ENCODE measurements around the gene NTHL1. TPM values are rescaled to one million over a fixed set of nuclear protein-coding genes. Genes with fewer than 3 reads are reported as not detected.
"Not testable (repeated sequence)": the region's sequence is repeated elsewhere in the genome, so short reads cannot be mapped to it uniquely, and the experiment has no call there.

NTHL1 gene
- polyA plus RNA-seq, 3 donors = 15.2 to 26.1 (median 19.9) TPM

- no peak for DNase-seq (ENCODE audit: extremely low read depth in 1 of 11, low read depth in 9 of 11, low spot score in 4 of 11)
Observed at GRCh38 chr16:2037647-2038381, 9.8 kb downstream of the NTHL1 start.

- no peak for DNase-seq (ENCODE audit: extremely low read depth in 1 of 11, low read depth in 9 of 11, low spot score in 4 of 11)
Observed at GRCh38 chr16:2037115-2037514, 10.5 kb downstream of the NTHL1 start.

DNA sequence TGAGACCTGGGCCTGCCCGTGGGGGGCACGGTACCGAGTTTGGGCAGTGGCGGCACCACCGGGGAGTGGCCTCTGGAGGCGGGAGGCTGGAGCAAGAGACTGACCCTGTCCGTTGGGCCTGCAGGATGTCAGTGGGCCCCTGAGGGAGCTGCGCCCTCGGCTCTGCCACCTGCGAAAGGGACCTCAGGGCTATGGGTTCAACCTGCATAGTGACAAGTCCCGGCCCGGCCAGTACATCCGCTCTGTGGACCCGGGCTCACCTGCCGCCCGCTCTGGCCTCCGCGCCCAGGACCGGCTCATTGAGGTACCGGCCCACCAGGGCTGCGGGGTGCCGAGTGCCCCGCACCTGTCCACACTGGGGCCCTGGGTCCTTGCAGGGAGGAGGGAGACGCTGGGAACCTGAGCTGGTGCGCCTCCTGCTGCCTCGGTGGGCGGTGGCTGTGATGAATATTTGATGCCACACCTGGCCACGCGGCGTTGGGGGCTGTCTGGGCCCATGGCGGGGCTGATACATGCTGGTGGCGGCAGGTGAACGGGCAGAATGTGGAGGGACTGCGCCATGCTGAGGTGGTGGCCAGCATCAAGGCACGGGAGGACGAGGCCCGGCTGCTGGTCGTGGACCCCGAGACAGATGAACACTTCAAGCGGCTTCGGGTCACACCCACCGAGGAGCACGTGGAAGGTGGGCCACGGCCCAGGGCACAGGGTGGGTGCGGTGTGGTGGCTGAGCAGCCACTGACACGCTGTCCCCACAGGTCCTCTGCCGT, 11.3 kb downstream of the NTHL1 start:
- DNase-seq (ENCODE audit: extremely low read depth in 1 of 11, low read depth in 9 of 11, low spot score in 4 of 11) = no peak

DNA sequence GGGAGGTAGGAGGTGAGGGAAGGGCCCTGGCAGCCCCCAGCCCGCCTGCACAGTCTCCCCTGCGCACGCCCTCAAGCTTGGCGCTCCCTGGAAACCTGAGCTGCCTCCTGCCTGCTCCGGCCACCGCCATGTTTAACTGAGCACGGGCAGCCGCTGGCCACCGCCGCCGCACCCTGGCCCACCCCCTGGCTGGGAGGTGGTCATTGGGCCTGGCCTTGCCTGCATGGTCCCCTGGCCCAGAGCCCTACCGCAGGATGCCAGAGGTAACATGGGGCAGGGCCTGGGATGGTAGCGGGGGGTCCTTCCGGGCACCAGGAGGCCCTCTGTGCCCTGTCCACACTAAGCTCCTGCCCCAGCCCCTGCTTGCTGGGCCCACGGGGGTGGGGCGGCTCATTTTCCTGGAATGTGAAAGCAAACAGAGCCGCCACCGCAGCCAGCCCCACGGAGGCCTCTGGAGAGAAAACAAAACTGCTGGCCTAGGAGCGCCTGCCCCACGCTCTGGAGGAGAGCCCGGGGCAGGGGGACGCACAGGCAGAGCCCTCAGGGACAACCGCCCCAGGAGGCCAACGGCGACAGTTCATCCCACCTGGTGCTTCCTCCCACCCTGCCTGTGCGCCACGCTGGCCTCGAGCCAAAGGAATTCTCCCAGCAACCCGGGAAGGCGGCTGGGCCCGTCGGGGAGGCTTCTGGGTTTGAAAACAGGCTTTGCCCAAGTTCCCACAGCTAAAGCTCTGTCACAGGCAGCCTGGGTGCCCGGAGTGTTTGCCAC, 12.0 kb downstream of the NTHL1 start:
- DNase-seq (ENCODE audit: extremely low read depth in 1 of 11, low read depth in 9 of 11, low spot score in 4 of 11) = peak in 1 of 11 donors; percentile 71

- DNase-seq (ENCODE audit: extremely low read depth in 1 of 11, low read depth in 9 of 11, low spot score in 4 of 11) = no peak
Observed at GRCh38 chr16:2034696-2035430, 12.8 kb downstream of the NTHL1 start.

- not testable (repeated sequence) for DNase-seq (ENCODE audit: extremely low read depth in 1 of 11, low read depth in 9 of 11, low spot score in 4 of 11)
Observed at GRCh38 chr16:2033909-2034695, 13.5 kb downstream of the NTHL1 start.

DNA sequence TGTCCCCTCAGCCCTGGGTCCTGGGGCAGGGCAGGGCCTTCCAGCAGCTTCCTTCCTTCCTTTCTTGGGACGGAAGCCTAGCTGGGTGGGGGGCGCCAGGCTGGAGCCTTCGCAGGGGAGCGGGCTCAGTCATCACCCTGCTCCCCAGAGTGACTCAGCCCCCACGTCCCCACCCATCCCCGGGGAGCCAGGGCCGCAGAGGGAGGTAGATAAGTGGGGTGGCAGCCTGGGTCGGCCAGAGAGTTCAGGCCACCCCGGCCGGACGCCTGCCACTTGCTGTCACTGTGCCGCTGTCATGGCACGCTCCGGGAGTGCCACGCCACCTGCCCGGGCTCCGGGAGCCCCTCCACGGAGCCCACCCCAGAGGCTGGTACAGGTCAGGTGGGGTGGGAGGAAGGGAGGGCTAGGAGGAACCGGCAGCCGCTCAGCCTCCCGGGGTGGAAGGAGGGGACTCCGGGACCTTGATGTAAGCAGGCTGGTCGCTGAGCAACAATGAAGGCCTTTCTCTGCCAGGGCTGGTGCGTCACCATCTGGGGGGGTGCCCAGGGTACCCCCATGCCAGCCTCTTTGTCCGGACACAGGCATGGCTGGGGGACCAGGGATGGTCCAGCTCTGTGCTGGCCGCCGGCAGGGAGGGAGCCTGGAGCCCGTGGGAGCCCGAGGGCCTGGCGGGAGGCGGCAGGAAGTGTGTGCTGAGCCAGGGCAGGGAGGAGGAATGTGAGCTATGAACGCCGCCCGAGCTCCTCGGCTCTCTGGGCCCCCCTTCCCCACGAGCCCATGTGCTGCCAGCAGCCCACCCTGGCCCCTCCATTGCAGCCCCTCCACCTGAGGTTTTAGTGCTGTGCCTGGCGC, 14.4 kb downstream of the NTHL1 start:
- no peak for DNase-seq (ENCODE audit: extremely low read depth in 1 of 11, low read depth in 9 of 11, low spot score in 4 of 11)

DNA sequence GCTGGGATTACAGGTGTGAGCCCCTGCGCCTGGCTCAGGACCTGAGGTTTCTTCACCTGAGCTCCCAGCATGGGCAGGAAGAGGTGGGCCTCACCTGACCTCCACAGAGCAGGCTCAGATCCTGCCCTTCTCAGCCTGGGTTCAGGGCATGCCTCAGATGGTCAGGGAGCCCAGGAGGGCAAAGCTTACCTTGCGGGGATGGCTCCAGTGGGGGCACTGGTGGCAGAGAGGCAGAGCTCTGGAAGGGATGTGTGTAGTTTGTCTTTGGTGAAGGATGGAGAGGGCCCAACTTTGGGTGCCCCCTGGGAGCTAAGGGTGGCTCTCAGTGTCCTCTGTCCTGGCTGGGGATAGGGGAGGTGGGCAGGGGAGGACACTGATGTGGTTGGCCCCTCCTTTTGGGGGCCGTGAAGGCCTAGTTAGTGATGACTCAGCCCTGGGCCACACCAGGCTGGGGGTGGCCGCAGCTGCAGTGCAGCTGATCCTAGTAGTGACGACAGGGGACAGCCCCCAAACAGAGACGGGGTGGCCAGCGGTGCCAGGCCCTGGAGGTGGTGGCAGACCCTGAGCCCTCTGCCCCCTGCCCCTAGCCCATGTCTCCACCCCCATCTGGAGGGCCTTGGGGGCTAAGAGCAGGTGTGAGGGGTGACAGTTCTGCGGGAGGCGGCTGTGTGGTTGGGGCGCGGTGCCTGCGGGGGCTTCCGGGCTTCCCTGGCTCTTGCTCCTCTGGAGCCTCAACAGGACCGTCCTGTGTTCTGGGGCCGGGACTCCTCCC, 15.2 kb downstream of the NTHL1 start:
- DNase-seq (ENCODE audit: extremely low read depth in 1 of 11, low read depth in 9 of 11, low spot score in 4 of 11) = no peak

DNA sequence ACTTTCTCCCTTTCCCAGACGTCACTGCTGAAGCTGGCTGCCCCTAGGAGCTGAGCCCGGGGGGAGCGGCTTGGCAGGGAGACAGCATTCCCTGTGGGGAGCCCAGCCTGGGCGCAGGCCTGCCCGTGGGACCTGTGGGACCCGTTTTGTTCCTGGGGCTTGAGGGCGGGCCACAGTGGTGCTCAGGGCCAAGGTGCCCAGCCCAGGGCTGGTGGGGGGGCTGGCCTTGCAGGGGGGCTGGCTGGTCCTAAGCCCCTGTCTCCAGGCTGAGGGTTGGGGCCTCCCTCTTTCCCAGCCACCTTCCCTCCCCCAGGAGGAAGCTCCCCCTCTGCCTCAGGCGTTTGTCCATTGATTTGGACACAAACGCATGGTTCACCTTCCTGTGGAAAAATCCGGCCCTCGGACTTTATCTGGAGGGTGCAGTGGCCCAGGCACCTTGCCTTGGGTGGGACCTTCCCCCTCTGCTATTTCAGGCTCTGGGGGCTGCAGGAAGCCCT, 16.5 kb downstream of the NTHL1 start:
- no peak for DNase-seq (ENCODE audit: extremely low read depth in 1 of 11, low read depth in 9 of 11, low spot score in 4 of 11)

DNA sequence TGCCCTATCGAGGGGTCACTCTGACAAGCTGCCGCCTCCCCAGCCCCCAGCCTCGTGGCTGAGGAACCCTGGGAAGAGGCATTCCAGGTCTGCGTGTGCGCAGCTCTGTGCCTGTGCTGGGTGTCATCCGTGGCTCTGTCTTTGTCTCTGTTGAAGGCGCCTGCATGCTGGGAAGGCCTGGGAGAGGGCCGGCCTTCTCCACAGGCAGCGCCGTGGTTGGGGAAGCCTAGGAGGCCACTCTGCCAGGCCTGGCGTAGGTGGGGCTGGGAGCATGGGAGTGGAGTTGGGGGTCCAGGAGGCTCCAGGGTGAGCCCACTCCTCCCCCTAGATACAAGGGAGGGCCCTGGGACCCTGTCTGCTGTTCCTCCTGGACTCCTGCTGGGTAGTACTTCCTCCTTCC, 17.6 kb downstream of the NTHL1 start:
- DNase-seq (ENCODE audit: extremely low read depth in 1 of 11, low read depth in 9 of 11, low spot score in 4 of 11) = no peak

DNA sequence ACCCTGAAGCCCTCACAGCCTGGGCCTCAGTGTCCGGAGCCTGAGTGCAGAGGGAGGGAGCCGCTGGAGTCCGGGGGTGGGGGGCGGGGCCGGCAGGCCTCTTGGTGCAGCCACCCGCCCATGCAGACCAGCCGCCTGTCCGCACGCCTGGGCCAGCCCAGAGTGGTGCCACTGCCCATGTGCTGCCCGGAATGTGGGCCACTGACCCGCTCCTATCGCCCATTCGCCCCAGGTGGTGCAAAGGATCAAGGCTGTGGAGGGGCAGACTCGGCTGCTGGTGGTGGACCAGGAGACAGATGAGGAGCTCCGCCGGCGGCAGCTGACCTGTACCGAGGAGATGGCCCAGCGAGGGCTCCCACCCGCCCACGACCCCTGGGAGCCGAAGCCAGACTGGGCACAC, 18.3 kb downstream of the NTHL1 start:
- DNase-seq (ENCODE audit: extremely low read depth in 1 of 11, low read depth in 9 of 11, low spot score in 4 of 11) = no peak

DNA sequence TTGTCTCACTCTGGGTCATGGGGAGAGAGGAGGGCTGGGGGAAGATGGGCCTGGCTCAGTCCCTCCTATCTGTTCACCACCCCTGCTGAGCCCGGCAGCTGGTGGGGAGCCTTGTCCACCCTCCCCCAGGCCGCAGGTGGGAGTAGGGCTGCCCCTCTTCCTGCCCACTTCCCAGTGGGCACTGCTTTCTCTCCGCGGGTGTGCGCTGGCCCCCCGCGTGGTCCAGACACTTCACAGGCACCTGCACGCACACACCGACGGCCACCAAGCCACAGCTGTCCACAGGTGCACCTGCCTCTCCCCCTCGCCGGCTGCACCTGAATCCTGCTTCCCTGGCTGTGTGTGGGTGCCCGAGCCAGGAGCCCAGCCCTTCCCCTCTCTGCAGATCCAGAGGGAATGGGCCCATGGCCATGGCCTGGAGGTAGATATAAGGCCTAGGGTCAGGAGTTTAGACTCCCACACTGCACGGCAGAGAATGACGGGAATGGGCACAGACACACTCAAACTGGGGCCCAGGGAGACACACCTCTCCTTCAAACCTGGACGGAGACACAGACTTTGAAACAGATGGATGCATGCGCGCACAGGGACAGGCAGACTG, 18.9 kb downstream of the NTHL1 start:
- no peak for DNase-seq (ENCODE audit: extremely low read depth in 1 of 11, low read depth in 9 of 11, low spot score in 4 of 11)

GRCh38 chr16:2028146-2028545, 19.5 kb downstream of the NTHL1 start:
- DNase-seq (ENCODE audit: extremely low read depth in 1 of 11, low read depth in 9 of 11, low spot score in 4 of 11) = no peak

DNA sequence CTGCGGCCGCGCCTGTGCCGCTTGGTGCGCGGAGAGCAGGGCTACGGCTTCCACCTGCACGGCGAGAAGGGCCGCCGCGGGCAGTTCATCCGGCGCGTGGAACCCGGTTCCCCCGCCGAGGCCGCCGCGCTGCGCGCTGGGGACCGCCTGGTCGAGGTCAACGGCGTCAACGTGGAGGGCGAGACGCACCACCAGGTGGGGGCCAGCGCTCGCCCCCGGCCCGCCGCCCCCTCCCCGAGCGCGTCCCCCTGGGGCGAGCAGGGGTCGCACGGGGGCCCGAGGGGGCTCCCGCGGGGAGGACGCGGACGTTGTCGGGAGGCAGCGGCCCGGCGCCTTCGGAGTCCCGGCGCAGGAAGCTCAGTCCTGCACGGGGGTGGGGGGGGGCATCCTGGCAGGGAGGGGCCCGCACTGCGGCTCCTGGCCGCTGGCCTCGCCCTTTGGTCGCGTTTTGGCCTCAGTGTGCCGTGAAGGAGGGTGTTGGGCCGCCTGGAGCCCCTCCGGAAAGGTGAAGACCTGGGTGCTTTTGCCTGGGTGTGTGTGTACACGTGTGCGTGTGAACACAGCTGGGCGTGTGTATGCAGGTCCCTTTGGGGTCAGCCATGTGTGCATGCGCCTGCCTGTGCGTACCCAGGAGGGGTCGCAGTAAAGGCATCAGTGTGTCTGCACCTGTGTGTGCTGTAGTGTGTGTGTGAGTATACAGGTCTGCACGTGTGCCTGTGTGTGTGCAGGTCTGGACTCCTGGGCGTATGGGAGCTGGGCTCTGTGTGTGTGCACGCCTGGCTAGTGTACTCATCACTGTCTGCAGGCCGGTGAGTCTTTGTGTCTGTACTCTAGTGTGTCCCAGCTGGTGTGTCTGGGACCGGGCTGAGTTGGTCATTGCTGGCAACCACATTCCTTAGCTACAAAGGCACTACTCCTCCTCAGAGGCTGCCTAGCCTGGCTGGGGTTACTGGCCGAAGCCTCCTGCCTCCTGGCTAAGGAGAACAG, 20.3 kb downstream of the NTHL1 start:
- DNase-seq (ENCODE audit: extremely low read depth in 1 of 11, low read depth in 9 of 11, low spot score in 4 of 11) = no peak

- DNase-seq (ENCODE audit: extremely low read depth in 1 of 11, low read depth in 9 of 11, low spot score in 4 of 11) = no peak
Observed at GRCh38 chr16:2026461-2027023, 21.1 kb downstream of the NTHL1 start, which contains the start of gene NHERF2. Gene NHERF2 (plus strand): TSS chr16:2026902. CDS start chr16:2027006, 104 bp downstream.

All from renal cortex interstitium (tissue), 11 donors.